H9 (cell line): ENCODE data around the gene TAF12. TPM values are rescaled to one million over a fixed set of nuclear protein-coding genes. Genes with fewer than 3 reads are reported as not detected.
A peak's percentile ranks its signal among the peaks of the same experiment; 100 is the strongest.

Experiments used
- DNase-seq: peaks from one replicate; pipeline ENCODE4 v3.0.0-alpha.2; 2017
- H2AFZ ChIP-seq: one replicate; pipeline ENCODE4 v1.6.1; 2013; ENCODE audit warnings: mild to moderate bottlenecking, low read length, control low read depth, moderate library complexity
- H2AK5ac ChIP-seq: 2 replicates; pipeline ENCODE4 v1.6.1; 2013; ENCODE audit warnings: low read length, control low read depth, mixed read lengths; ENCODE audit not compliant: insufficient read length
- H2BK120ac ChIP-seq: one replicate; pipeline ENCODE4 v1.6.1; 2013; ENCODE audit warnings: low read depth, mild to moderate bottlenecking, low read length, control low read depth, inconsistent platforms; ENCODE audit not compliant: poor library complexity, severe bottlenecking
- H2BK12ac ChIP-seq: 2 replicates; pipeline ENCODE4 v1.6.1; 2013; ENCODE audit warnings: low read length, control low read depth, mixed read lengths, low read depth; ENCODE audit not compliant: insufficient read length
- H2BK15ac ChIP-seq: 2 replicates; pipeline ENCODE4 v1.6.1; 2013; ENCODE audit warnings: low read depth, low read length, control low read depth
- H2BK20ac ChIP-seq: one replicate; pipeline ENCODE4 v1.6.1; 2013; ENCODE audit warnings: low read depth, mild to moderate bottlenecking, low read length, control low read depth, inconsistent platforms; ENCODE audit not compliant: poor library complexity, severe bottlenecking
- H2BK5ac ChIP-seq: 2 replicates; pipeline ENCODE4 v1.6.1; 2013; ENCODE audit warnings: low read length, control low read depth, mixed read lengths; ENCODE audit not compliant: insufficient read length
- H3K14ac ChIP-seq: 2 replicates; pipeline ENCODE4 v1.6.1; 2013; ENCODE audit warnings: low read length, control low read depth; ENCODE audit not compliant: insufficient read depth
- H3K18ac ChIP-seq: 2 replicates; pipeline ENCODE4 v1.6.1; 2013; ENCODE audit warnings: low read depth, mild to moderate bottlenecking, mixed read lengths, low read length, control low read depth; ENCODE audit not compliant: insufficient read length
- H3K23ac ChIP-seq: 2 replicates; pipeline ENCODE4 v1.6.1; 2013; ENCODE audit warnings: low read length, control low read depth, mixed read lengths, low read depth; ENCODE audit not compliant: insufficient read length
- H3K23me2 ChIP-seq: 2 replicates; pipeline ENCODE4 v1.6.1; 2013; ENCODE audit warnings: low read depth, mild to moderate bottlenecking, mixed read lengths, low read length, control low read depth; ENCODE audit not compliant: insufficient read length, poor library complexity, severe bottlenecking
- H3K27ac ChIP-seq: 2 replicates; pipeline ENCODE4 v1.5.1; 2013; ENCODE audit warnings: low read length, control low read depth, mixed read lengths, low read depth; ENCODE audit not compliant: insufficient read length
- H3K27me3 ChIP-seq: 2 replicates; pipeline ENCODE4 v1.6.1; 2013; ENCODE audit warnings: low read length, control low read depth, inconsistent platforms; ENCODE audit not compliant: insufficient read depth
- H3K4ac ChIP-seq: 2 replicates; pipeline ENCODE4 v1.6.1; 2013; ENCODE audit warnings: low read depth, mild to moderate bottlenecking, control low read depth, inconsistent platforms, low read length, moderate library complexity
- H3K4me1 ChIP-seq: 2 replicates; pipeline ENCODE4 v1.6.1; 2013; ENCODE audit warnings: low read length, control low read depth, inconsistent platforms; ENCODE audit not compliant: insufficient read depth
- H3K4me2 ChIP-seq: 2 replicates; pipeline ENCODE4 v1.6.1; 2013; ENCODE audit warnings: low read length, control low read depth, mixed read lengths; ENCODE audit not compliant: insufficient read length, insufficient read depth
- H3K56ac ChIP-seq: 2 replicates; pipeline ENCODE4 v1.6.1; 2013; ENCODE audit warnings: low read depth, mild to moderate bottlenecking, mixed read lengths, low read length, control low read depth; ENCODE audit not compliant: insufficient read length
- H3K79me1 ChIP-seq: 2 replicates; pipeline ENCODE4 v1.6.1; 2013; ENCODE audit warnings: low read depth, mild to moderate bottlenecking, moderate library complexity, low read length, control low read depth, inconsistent platforms; ENCODE audit not compliant: insufficient read depth, poor library complexity, severe bottlenecking
- H3K79me2 ChIP-seq: 2 replicates; pipeline ENCODE4 v1.6.1; 2013; ENCODE audit warnings: low read length, control low read depth, inconsistent platforms; ENCODE audit not compliant: insufficient read depth
- H3K9ac ChIP-seq: 2 replicates; pipeline ENCODE4 v1.6.1; 2013; ENCODE audit warnings: low read length, control low read depth, mixed read lengths; ENCODE audit not compliant: insufficient read length; ENCODE audit errors: extremely low read depth
- H3K9me3 ChIP-seq: one replicate; pipeline ENCODE4 v1.6.1; 2013; ENCODE audit warnings: low read depth, low read length, inconsistent platforms; ENCODE audit not compliant: control insufficient read depth
- H3T11ph ChIP-seq: one replicate; pipeline ENCODE4 v1.6.1; 2013; ENCODE audit warnings: mild to moderate bottlenecking, low read length, control low read depth, inconsistent platforms
- H4K20me1 ChIP-seq: one replicate; pipeline ENCODE4 v1.6.1; 2013; ENCODE audit not compliant: control insufficient read depth, insufficient read length, insufficient read depth
- H4K5ac ChIP-seq: 2 replicates; pipeline ENCODE4 v1.6.1; 2013; ENCODE audit warnings: low read depth, mild to moderate bottlenecking, mixed read lengths, low read length, control low read depth; ENCODE audit not compliant: insufficient read length
- H4K8ac ChIP-seq: replicated peaks from 2 replicates; pipeline ENCODE4 v1.6.1; 2013; ENCODE audit warnings: low read length, control low read depth, mixed read lengths, low read depth; ENCODE audit not compliant: insufficient read length
- H4K91ac ChIP-seq: 2 replicates; pipeline ENCODE4 v1.6.1; 2013; ENCODE audit warnings: low read depth, mild to moderate bottlenecking, moderate library complexity, mixed read lengths, low read length, control low read depth; ENCODE audit not compliant: insufficient read length
- H3K27ac Mint-ChIP-seq, 3 experiments: 2 replicates in 2 of 3; 3 replicates in 1 of 3; pipeline ENCODE4 v1.8.0; 2020 to 2021; ENCODE audit warnings: mixed read lengths in 3 of 3, mild to moderate bottlenecking in 1 of 3, moderate library complexity in 1 of 3
- H3K27me3 Mint-ChIP-seq: 2 replicates; pipeline ENCODE4 v1.8.0; 2021; ENCODE audit warnings: low read depth, mild to moderate bottlenecking, moderate library complexity, mixed read lengths
- H3K36me3 Mint-ChIP-seq, 3 experiments: 2 replicates in 2 of 3; 3 replicates in 1 of 3; pipeline ENCODE4 v1.8.0; 2020 to 2021; ENCODE audit warnings: low read depth in 3 of 3, mixed read lengths in 3 of 3; ENCODE audit not compliant: insufficient read depth in 1 of 3
- H3K4me1 Mint-ChIP-seq, 2 experiments: 2 replicates each; pipeline ENCODE4 v1.8.0; 2020; ENCODE audit warnings: mixed read lengths in 2 of 2
- H3K4me3 Mint-ChIP-seq, 2 experiments: 2 replicates in 1 of 2; 3 replicates in 1 of 2; pipeline ENCODE4 v1.8.0; 2020 to 2021; ENCODE audit warnings: mild to moderate bottlenecking in 2 of 2, mixed read lengths in 2 of 2, moderate library complexity in 1 of 2
- H3K9me3 Mint-ChIP-seq, 2 experiments: 2 replicates in 1 of 2; 3 replicates in 1 of 2; pipeline ENCODE4 v1.8.0; 2020; ENCODE audit warnings: mild to moderate bottlenecking in 2 of 2, mixed read lengths in 2 of 2, moderate library complexity in 1 of 2
- WGBS: extraction: QIAGEN DNeasy Blood & Tissue Kit; methylation state at CpG from one replicate; pipeline ENCODE4 v1.1.7; 2013; ENCODE audit warnings: missing lambda C conversion rate, low lambda C conversion rate, mixed read lengths; ENCODE audit not compliant: insufficient read length; ENCODE audit errors: extremely low coverage; 5-methylcytosine and 5-hydroxymethylcytosine counted together
- total RNA-seq: library from RNA; stranded (reverse); gene quantifications from 2 replicates; pipeline ENCODE4 v1.2.1, GENCODE V29; 2021
- TF ChIP-seq, protein P1 (sequence below): fragments of 200-600 bp; sonication (generic); conservative IDR thresholded peaks from 3 replicates; pipeline ENCODE4 v1.8.0; 2021; ENCODE audit warnings: antibody characterized with exemption, mild to moderate bottlenecking

Gene TAF12
- total RNA-seq, 1 experiment from 2014 or later: 22.1 TPM

DNA sequence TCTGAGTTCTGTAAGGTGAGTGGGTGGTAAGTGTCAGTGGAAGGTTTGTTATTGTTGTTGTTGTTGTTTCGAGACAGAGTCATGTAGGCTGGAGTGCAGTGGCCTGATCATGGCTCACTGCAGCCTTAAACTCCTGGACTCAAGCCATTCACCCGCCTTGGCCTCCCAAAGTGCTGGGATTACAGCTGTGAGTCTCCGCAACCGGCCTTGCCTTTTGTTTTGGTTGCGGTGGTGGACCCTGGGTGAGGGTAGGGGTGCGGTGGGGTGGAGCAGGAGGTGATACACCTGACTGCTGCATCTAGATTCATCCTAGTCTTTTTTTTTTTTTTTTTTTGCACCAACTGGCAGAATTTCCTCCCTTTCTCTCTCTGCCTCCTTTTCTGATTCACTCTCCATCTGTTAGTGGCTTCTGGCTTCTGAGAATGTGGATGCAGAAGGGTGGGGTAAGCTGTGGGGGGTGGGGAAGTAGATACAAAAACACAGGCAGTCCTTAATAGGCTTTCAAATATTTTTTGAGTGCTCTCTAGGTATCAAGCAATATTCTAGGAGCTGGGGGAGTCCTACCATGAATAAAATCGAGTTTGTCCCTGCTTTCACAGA, 21.1 kb upstream of the TAF12 start:
- H3K18ac ChIP-seq: no peak overlapping the region
- H4K8ac ChIP-seq: no peak overlapping the region
- no peak overlapping the region for H4K5ac ChIP-seq
- no peak overlapping the region for H2AK5ac ChIP-seq
- H3K9me3 ChIP-seq: no peaks in the 10 kb centered on the region
- H3K9me3 Mint-ChIP-seq: no peaks in the 10 kb centered on the region
- no peak overlapping the region for H2BK20ac ChIP-seq
- no peak overlapping the region for H3K14ac ChIP-seq
- no peak overlapping the region for H3K27ac ChIP-seq
- no peak overlapping the region for H2BK15ac ChIP-seq
- TF ChIP-seq, protein P1, sequence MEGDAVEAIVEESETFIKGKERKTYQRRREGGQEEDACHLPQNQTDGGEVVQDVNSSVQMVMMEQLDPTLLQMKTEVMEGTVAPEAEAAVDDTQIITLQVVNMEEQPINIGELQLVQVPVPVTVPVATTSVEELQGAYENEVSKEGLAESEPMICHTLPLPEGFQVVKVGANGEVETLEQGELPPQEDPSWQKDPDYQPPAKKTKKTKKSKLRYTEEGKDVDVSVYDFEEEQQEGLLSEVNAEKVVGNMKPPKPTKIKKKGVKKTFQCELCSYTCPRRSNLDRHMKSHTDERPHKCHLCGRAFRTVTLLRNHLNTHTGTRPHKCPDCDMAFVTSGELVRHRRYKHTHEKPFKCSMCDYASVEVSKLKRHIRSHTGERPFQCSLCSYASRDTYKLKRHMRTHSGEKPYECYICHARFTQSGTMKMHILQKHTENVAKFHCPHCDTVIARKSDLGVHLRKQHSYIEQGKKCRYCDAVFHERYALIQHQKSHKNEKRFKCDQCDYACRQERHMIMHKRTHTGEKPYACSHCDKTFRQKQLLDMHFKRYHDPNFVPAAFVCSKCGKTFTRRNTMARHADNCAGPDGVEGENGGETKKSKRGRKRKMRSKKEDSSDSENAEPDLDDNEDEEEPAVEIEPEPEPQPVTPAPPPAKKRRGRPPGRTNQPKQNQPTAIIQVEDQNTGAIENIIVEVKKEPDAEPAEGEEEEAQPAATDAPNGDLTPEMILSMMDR: no peak
- peak overlapping the region in 1 of 3 experiments; percentile 56; a peak in 2 of 7 replicates for H3K27ac Mint-ChIP-seq
- H3T11ph ChIP-seq: no peak overlapping the region
- no peak overlapping the region for H3K56ac ChIP-seq
- H3K4me3 Mint-ChIP-seq: no peak overlapping the region; a peak in 1 of 5 replicates
- no peak overlapping the region for H2AFZ ChIP-seq
- H3K4ac ChIP-seq: no peak overlapping the region
- no peaks in the 10 kb centered on the region for H3K27me3 Mint-ChIP-seq
- H3K27me3 ChIP-seq: no peaks in the 10 kb centered on the region
- H2BK5ac ChIP-seq: no peak overlapping the region
- H3K79me2 ChIP-seq: no peaks in the 10 kb centered on the region
- H3K4me1 Mint-ChIP-seq: peaks cover 16 to 21% of the 10 kb centered on the region in 2 experiments
- no peaks in the 10 kb centered on the region; the same call in 1 of the 2 replicates for H3K4me1 ChIP-seq
- no peaks in the 10 kb centered on the region for H4K20me1 ChIP-seq
- H3K36me3 Mint-ChIP-seq: no peaks in the 10 kb centered on the region
- H4K91ac ChIP-seq: no peak overlapping the region
- no CpG with 5 or more reads among the region's 7 CpGs for WGBS
- no peaks in the 10 kb centered on the region for H3K23me2 ChIP-seq
- no peak overlapping the region for H3K4me2 ChIP-seq
- no peak for DNase-seq
- no peak overlapping the region for H2BK120ac ChIP-seq
- H3K23ac ChIP-seq: no peak overlapping the region
- H2BK12ac ChIP-seq: no peak overlapping the region
- H3K9ac ChIP-seq: no peak overlapping the region
- H3K79me1 ChIP-seq: no peaks in the 10 kb centered on the region
